HG03469 (cell line): ENCODE data around the gene TAS2R1.

Experiments
- ATAC-seq: cut with Tn5 transposase; IDR thresholded peaks from one replicate; pipeline ENCODE4 v1.9.1; 2021; ENCODE audit warnings: mild to moderate bottlenecking, moderate library complexity, moderate number of reproducible peaks; ENCODE audit not compliant: unreplicated experiment

Gene TAS2R1, protein sequence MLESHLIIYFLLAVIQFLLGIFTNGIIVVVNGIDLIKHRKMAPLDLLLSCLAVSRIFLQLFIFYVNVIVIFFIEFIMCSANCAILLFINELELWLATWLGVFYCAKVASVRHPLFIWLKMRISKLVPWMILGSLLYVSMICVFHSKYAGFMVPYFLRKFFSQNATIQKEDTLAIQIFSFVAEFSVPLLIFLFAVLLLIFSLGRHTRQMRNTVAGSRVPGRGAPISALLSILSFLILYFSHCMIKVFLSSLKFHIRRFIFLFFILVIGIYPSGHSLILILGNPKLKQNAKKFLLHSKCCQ

DNA sequence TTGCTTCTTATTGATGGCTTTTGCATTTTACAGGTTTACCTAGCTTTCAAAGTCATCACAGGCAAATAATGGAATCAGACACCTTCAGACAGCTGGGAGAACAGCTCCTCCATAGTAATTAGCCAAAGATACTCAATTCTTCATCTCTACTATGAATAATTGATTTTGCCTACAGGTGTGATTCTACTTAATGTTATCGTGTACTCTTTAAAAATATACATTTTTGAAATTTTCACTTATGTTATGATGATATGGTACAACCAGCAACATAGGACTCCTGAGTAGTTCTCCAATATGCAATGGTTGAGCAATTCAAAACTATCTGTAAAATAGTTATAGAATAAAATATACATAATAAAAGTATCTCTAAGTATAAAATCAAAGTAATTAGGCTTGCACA is at the start of gene TAS2R1:
Gene TAS2R1 (minus strand): TSS at position 101 of the 400 bp plus-strand sequence. CDS start 319 bp downstream, outside the sequence.
- no peak for ATAC-seq

DNA sequence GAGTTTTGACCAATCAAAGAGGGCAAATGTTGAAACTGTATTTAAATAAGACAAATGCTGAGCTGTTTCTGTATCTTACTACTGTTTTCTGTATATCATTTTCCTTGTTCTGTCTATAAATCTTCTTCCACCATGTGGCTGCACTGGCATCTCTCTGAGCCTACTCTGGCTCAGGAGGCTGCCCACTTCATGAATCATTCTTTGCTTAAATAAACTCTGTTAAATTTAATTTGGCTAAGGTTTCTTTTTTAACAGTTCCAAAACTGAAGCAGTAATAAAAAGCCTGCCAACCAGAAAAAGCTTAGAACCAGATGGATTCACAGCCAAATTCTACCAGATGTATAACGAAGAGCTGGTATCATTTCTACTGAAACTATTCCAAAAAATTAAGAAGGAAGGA is 40.2 kb upstream of the TAS2R1 start:
- ATAC-seq: no peak

DNA sequence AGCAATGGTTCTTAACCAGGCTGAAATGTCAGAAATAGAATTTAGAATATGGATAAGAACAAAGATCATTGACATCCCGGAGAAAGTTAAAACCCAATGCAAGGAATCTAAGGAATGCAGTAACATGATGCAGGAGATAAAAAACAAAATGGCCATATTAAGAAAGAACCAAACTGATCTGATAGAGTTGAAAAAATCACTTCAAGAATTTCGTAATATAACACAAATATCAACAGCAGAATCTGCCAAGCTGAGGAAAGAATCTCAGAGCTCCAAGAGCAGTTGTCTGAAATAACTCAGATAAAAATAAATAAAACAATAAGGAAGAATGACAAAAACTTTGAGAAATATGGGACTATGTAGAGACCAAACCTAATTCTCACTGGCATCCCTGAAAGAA is 37.8 kb upstream of the TAS2R1 start:
- no peak for ATAC-seq

DNA sequence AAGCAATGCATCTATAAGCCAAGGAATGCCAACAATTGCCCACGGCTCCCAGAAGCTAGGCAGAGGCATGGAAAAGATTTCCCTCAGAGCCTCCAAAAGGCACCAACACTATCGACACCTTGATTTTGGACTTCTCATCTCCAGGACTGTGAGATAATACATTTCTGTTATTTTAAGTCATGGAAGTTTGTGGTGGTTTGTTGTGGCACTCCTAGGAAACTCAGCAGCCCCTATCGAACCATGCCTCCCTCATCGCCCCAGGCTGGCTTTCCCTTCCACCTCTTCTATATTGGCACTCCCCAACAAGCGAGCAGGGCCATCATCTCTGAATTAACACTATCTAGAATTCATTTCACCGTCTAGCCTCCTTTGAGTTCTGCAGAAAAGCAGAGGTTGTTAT is 33.7 kb upstream of the TAS2R1 start:
- ATAC-seq: no peak

DNA sequence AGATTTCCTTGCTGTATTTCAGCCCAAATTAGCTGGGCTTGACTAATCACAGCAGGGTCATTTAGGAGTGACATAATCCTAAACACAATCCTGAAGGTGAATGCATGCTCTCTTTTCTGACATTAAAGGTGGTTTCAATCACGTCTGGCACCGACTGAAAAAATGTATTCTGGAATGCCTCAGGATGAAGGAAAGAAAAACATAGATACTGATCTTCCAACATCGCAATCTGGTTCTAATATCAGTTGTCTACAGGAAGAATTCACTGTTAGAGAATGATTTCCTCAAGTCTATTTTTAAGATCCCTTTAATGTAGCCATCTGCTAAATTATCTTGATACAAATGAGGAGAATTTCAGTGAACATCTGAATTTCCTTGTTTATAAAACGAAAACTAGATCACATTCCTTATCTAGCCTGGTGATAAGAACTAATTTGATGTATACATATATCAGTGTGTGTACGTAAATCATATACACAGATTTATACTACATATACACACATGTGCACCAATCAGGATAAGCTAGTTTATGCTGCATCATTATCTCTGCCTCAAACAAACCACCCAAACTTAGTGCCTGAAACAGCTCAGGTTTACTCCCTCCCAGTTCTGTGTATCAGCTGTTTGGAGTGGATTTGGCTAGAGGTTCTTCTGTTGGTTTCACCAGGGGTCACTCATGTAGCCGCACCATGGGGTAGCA is 31.3 kb upstream of the TAS2R1 start:
- ATAC-seq: no peak

DNA sequence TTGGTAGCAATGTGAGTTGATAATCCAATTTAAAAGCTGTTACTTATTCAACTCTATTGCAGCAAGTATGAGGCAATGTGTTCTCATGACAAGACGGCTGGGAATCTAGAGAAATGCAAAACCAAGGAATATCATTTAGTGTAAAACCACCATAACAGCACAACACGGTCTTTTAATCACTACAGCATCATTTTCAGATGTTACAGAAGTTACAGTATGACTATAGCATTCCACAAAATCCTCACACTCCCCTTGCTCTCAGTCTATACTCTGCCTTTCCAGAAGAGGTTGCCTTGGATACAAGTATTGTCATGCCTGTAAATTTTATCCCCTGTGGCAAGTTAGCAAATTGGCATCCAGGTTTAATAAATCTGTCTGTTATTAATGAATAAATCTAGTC is 28.6 kb upstream of the TAS2R1 start:
- no peak for ATAC-seq

DNA sequence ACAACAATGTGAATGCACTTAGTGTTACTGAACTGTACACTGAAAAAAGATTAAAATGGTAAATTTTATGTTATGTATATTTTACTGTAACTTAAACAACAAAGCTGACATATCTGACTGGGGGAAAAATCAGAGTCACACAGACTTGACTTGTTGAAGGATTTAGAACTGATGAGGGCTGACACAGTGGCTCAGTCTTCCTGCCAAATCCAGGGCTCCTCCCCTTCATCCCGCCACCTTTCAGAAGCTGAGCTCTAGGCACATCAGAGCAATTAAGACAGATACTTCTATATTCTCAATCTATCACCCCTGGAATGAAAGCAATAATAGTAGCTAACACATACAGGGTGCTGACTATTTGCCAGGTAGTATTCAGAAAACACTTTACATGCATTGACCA is 27.7 kb upstream of the TAS2R1 start:
- no peak for ATAC-seq

DNA sequence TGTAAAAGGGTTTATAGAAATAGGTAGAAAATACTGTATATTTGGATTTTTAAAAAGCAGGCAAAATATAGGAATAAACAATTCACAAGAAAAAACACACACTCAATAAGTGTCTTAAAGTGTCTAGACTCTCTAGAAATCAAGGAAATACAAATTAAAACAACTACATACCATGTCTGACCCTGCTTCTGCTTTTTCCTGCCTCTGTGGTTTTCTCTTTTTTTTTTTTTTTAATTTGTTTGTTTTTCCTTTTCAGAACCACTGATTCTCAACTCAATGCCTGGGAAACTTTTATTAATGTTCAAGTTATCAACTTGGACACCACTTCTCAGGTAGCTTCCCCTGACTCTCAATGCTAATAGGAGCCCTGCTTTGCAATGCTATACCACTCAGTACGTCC is 25.5 kb upstream of the TAS2R1 start:
- ATAC-seq: no peak

DNA sequence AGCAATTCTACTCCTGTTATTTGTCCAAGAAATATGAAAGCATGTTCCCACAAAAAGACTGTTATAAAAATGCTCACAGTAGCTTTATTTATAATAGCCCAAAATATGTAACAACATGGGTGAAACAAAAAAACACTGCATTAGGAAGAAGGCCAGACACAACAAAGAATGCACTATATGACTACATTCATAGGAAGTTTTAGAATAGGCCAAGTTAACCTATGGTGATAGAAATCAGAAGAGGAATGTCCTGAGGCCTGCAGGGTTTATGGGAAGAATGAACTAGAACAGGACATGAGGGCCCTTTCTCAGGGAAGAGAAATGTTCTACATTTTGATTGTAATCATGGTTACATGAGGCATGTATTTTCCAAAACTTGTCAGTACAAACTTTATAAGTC is 24.7 kb upstream of the TAS2R1 start:
- ATAC-seq: no peak

DNA sequence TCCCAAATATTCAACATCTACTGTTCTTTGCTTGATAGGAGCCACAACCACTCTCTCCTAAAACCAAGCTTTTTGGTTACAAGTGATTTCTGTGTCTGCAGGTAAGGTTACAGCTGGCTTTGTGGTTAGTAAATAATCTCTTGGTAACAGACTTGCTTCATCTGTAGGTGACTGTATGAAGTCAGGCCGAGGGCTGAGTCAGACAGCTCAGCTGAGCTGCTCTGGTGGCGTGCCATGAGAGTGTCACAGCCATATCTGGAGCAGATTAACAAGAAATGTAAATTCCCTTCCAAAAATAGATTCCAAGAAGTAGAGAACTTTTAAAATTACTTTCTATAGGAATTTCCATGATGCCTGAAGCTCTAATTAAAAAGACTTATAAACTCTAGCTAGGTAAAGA is 23.7 kb upstream of the TAS2R1 start:
- peak; percentile 71 for ATAC-seq

DNA sequence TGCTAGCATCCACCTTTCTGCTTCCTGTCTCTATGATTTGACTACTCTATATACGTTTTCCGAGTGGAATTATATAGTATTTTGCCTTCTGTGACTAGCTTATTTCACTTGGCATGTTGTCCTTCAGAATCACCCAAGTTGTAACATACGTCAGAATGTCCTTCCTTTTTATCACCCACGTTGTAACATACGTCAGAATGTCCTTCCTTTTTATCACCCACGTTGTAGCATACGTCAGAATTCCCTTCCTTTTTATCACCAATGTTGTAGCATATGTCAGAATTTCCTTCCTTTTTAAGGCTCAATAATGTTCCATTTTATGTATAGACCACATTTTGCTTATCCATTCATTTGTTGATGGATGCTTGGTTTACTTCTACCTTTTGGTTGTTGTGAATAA is 22.9 kb upstream of the TAS2R1 start:
- no peak for ATAC-seq

DNA sequence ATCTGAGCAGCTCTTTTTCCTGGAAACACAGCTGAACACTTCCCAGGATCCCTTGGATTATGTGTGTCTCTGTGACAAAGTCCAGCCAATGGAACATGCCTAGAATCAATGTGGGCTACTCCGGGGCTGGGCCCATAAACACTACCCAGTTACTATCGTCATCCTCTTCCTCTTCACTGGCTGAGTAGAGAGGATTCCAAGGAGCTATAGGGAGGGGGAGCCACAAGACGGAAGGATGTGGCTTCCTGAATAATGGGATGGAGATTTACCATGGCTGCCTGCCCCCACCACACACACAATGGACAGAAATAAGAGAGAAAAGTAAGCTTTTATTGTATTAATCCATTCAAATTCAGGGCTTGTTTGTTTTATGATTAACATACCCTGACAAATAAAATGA is 22.1 kb upstream of the TAS2R1 start:
- no peak for ATAC-seq

DNA sequence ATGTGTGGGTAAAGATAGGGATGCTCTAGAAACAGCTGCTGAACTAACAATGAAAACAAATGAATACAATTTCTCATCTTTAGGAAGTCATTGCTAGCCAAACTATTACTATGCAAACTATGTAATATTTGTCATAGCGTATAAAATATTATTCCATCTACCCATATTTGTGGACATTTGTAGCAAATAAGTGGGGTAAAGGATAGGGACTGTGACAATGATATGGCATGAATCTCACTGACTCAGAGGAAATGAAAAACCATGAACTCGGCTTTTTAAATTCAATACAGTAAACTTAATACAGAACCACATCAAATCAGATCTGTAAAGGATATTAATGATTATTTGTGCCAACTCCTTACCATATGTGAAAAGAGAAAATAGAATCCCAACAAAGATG is 16.7 kb upstream of the TAS2R1 start:
- no peak for ATAC-seq

DNA sequence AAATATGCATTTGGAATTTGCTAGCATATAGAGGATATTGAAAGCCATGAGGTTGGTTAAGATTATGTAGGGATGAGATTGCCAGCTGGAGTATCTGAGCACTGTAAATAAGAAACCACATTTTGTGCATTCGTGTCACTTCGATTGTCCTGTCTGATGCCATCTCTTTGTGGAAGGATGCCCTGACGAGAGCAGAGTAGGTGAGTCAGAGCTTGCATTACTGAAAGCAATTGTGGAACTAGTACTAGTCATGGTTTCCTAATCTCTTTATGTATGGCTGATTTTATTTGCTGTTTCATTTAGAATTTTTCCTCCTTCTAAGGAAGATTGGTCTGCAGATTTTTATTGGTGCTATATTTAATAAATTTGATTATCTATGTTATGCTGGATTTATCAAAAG is 14.5 kb upstream of the TAS2R1 start:
- no peak for ATAC-seq

DNA sequence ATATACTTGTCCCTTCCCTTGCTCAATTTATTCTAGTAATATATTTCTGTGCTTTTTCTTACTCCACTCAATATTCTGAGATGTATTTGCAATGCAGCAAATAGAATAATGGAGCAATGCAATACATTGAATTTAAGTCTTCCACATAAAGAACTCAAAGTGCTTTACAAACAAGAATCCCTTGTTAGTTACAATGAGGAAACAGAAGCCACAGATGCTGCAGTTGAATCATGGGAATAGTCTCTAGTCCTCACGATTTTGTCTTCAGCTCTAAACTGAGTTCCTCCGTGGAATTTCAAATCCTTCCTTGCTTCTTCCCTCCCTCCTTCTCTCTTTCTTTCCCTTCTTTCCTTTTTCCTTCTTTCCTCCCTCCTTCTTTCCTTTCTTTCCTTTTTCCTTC is 12.5 kb upstream of the TAS2R1 start:
- no peak for ATAC-seq

DNA sequence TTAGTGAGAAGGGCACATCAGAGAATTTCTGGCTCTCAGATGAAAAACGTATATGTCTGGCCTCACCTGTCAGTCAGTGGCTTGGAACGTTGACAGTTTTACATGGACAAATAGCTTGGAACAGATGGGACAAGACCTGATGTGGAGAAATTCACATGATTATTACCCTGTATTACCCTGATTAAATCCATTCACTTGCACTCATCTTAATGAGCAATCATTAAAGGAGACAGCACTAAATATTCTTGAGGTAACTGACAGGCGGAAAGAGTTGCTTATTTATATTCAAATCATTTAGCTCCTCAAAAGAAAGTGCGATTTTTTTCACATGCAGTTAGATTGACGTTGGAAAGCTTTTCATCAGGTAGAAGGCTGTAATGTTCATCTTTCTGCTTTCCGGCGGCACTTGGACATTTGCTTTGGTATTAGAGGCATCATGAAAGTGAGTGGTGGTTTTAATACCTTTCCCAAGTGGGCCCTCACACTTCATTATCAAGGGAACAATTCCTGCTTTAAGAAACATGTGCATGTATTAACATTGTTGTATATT is 11.7 kb upstream of the TAS2R1 start:
- no peak for ATAC-seq

DNA sequence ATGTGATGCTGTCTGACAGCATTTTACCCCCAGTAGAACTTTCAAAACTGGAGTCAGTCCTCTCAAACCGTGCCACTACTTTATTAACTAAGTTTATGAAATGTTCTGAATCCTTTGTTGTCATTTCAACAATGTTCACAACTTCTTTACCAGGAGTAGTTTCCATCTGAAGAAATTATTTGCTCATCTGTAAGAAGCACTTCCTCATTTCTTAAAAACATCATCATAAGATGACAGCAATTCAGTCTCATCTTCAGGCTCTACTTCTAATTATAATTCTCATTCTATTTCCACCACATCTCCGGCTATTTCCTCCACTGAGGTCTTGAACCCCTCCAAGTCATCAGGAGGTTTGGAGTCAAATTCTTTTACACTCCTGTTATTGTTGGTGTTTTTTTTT is 2.3 kb upstream of the TAS2R1 start:
- no peak for ATAC-seq

DNA sequence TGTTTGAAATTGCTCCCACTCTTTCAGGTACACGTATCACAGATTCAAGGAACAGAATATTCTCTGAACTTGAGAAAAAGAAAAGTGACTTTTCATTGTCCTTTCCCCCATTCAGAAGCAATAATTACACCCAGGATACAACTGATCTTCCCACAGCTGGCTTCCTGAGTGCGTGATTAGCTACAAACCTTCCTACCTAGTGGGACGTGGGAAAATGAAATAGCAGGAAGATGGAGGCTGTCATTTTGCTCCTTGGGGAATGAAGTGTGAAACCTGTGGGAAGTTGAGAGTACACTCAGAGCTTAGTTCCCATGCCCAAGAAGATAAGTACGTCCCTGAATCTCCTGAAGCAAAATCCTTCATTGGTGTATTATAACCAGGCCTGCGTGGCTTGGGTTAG is 2.6 kb downstream of the TAS2R1 start:
- ATAC-seq: no peak

DNA sequence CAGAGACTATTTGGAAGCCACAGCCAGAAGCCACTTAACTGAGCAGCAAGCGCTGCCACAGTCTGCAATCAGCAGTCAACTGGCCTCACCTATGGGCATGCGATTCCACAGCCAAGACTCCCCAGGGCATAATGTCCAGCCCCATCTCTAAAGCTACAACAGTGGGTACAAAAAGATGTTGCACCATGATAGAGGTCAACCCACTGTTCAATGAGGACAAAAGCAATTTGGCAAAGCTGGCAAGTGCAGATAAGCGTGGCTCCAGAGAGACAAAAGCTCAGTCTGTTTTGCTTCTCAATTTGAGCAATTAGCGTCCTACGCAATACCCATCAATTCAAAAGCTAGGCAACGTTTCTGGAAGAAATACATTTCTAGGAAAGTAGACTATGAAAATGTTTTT is 3.2 kb downstream of the TAS2R1 start:
- no peak for ATAC-seq

DNA sequence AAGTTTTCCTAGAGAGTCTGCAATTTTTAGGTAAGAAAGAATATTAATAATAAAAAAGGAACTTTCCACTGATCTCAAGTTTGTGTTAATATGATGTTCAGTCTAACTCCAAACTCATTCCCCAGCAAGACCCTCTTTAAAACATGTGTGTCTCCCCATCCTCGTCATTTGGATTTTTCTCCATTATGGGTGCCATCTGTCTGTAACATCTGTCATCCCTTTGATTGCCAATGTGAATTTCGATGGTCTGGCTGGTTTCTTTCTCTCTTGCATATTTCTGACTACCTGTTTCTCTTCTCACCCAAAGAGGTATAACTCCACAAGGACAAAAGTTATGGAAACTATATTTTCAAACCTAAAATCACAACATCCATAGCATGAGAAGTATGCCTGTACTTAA is 4.4 kb downstream of the TAS2R1 start:
- no peak for ATAC-seq

DNA sequence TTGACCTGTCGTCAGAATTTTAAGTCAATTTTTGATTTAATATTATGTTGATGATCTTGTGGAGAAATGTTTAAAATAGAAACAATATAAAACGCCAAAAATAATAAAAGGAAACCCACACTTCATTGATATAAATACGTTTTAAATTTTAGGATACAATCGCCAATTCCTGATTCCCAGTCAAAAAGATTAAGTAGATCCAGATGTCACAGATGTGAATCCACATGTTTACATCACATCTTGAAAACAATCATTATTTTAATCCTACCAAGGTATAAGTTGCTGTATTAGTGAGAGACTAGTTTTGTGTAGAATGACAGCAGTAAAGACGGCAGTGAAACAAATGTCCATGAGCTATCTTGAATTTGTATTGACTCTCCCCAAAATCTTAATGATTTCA is 4.9 kb downstream of the TAS2R1 start:
- no peak for ATAC-seq

DNA sequence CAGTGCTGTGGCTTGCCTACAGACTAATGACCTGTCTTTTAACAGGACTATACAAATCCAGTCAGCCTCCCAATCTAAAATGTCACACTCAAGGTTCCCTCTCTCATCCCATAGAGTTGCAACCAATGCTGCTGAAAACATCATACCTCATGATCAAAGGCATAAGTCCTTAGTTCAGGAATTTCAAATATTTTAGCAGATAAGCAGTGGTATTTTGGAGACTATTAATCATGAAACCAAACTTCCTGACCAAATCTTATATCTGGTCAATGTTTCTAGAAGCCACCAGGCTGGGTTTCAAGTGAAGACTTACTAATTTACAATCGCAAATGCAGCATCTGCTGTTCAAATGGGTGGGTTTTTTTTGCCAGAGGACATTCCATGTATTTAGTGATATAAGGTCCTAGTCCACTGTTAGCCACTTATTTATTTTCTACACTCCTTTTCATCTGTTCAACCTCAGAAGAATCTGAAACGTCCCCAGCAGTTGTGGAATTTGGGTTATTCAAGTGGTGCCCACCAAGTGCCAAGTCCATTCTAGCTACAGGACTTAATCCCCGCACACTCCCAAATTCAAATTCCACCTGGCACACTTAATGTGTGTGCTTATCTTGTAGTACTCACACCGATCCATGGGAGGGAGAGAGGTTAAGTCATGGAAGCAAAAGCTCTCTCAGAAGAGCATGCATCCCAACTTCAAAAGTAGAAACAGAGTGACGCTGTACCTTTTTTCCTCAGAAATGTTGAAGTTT is 5.8 kb downstream of the TAS2R1 start:
- ATAC-seq: no peak
